ENCODE measurements around the gene CTBP2.

DNA sequence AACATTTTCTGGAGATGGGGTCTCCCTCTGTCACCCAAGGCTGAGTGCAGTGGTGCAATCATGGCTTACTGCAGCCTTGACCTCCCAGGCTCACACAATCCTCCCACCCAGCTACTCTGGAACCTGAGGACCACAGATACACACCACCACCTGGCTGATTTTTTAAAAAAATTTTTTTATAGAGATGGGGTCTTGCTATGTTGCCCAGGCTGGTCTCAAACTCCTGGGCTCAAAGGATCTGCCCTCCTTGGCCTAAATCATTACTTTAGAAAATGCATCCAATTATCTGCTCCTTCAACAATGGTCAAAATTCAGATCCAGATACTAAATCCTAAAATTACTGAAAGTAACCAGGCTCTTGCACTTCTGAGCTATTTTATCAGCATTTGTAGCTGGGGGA is 55.2 kb downstream of the CTBP2 start:
- TF ChIP-seq, protein P1, sequence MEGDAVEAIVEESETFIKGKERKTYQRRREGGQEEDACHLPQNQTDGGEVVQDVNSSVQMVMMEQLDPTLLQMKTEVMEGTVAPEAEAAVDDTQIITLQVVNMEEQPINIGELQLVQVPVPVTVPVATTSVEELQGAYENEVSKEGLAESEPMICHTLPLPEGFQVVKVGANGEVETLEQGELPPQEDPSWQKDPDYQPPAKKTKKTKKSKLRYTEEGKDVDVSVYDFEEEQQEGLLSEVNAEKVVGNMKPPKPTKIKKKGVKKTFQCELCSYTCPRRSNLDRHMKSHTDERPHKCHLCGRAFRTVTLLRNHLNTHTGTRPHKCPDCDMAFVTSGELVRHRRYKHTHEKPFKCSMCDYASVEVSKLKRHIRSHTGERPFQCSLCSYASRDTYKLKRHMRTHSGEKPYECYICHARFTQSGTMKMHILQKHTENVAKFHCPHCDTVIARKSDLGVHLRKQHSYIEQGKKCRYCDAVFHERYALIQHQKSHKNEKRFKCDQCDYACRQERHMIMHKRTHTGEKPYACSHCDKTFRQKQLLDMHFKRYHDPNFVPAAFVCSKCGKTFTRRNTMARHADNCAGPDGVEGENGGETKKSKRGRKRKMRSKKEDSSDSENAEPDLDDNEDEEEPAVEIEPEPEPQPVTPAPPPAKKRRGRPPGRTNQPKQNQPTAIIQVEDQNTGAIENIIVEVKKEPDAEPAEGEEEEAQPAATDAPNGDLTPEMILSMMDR (optimal IDR thresholded peaks at IDR 0.05 in 1 of 3, IDR thresholded peaks at IDR 0.05 in 1 of 3, conservative IDR thresholded peaks at IDR 0.05 in 1 of 3; ENCODE audit: extremely low read depth in 1 of 3, insufficient read depth in 2 of 3, low read length in 3 of 3): no peak
- no peak for TF ChIP-seq EZH2 (IDR thresholded peaks at IDR 0.05; ENCODE audit: low read length)

Data from keratinocyte (primary cell).